ENCODE measurements around the gene SF3A2.

- TF ChIP-seq ZNF274 (IDR thresholded peaks at IDR 0.05; ENCODE audit: low read depth, low read length) (no peak), YY1 (IDR thresholded peaks at IDR 0.05; ENCODE audit: insufficient read depth, insufficient read length) (no peak), SUZ12 (IDR thresholded peaks at IDR 0.05; ENCODE audit: extremely low read depth, insufficient read depth, insufficient read length) (no peak)
These were observed 31.8 kb downstream of the SF3A2 start for GRCh38 chr19:2268480-2268830.
